HuH-7 (cell line): ENCODE results near the gene CUL4B.
"Not testable (repeated sequence)": the region's sequence is repeated elsewhere in the genome, so short reads cannot be mapped to it uniquely, and the experiment has no call there.

Source experiments
- DNase-seq: peaks from one replicate; pipeline ENCODE4 v3.0.0; 2011; ENCODE audit warnings: low spot score

CUL4B gene

DNA sequence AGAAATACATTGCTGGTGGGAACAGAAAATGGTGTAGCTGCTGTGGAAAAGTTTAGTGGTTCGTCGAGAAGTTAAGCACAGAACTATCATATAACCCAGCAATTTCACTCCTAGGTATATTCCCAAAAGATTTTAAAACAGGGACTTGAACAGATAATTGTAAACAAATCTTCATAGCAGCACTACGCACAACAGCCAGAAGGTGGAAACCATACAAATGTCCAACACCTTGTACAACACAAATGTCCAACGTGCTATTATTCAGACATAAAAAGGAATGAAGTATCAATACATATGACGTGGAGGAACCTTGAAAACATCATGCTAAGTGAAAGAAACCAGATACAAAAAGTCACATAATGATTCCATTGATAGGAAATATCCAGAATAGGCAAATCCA is 37.9 kb downstream of the CUL4B start:
- no peak for DNase-seq

- no peak for DNase-seq
These were observed 42.8 kb downstream of the CUL4B start for GRCh38 chrX:120517936-120518335.

- DNase-seq, result peak; percentile 34
These were observed 46.5 kb downstream of the CUL4B start for GRCh38 chrX:120514236-120514635.

- DNase-seq, result no peak
These were observed 48.1 kb downstream of the CUL4B start for GRCh38 chrX:120512627-120513026.

GRCh38 chrX:120512222-120512621 is 48.5 kb downstream of the CUL4B start:
- no peak for DNase-seq

- no peak for DNase-seq
These were observed 56.2 kb downstream of the CUL4B start for GRCh38 chrX:120504569-120504968.

- no peak for DNase-seq
These were observed 61.3 kb downstream of the CUL4B start for GRCh38 chrX:120499301-120500072.

DNA sequence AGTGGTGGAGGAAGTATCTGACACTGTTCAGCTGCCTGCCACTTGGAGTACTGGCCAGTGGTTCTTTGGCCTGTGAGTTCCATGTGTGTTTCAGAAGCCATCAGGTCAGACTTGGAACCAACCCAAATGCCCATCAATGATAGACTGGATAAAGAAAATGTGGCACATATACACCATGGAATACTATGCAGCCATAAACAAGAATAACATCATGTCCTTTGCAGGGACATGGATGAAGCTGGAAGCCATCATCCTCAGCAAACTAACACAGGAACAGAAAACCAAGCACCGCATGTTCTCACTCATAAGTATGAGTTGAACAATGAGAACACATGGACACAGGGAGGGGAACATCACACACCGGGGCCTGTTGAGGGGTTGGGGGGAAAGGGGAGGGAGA is 70.6 kb downstream of the CUL4B start:
- DNase-seq, result not testable (repeated sequence)

DNA sequence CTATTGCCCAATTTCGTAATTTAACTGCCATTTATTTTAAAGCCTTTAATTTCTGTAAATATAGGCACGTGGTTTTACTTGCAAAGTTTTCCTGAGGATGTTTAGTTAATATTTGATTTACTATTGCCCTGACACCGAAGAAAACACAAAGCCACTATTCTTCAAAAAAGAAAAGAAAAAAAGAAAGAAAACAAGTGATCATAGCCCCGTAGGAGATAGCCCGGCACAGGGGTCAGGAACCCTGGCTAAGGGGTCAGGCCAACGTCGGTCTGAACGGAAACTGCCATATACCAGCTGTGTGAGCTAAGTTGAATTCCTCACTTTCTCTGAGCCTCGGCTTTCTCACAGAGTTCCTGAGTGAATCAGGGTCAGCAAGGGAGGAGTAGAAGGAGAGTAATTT is 74.0 kb downstream of the CUL4B start:
- peak; percentile 38 for DNase-seq

GRCh38 chrX:120485638-120486520 is 74.9 kb downstream of the CUL4B start:
- DNase-seq, result peak; percentile 33

GRCh38 chrX:120485315-120485637 is 75.5 kb downstream of the CUL4B start:
- no peak for DNase-seq

DNA sequence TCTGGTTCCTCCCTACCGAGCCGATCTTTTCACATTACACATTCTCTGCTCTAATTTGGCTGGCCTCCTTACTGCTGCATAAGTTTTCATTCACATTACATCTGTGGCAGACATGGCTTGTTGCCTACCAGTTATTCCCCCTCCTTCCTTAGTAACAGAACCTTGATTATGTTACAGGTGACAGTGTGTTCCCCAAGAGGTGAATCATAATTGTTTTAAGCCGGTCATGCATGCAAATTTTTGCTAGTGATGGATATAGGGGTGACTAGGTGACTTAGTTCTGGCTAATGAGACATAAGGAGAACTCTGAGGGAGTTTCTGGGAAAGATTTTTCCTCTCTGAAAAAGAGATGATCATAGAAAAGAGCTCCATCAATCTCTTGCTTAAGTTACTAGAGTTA is 83.3 kb downstream of the CUL4B start:
- DNase-seq, result no peak

- no peak for DNase-seq
These were observed 84.0 kb downstream of the CUL4B start for GRCh38 chrX:120476714-120477113.

DNA sequence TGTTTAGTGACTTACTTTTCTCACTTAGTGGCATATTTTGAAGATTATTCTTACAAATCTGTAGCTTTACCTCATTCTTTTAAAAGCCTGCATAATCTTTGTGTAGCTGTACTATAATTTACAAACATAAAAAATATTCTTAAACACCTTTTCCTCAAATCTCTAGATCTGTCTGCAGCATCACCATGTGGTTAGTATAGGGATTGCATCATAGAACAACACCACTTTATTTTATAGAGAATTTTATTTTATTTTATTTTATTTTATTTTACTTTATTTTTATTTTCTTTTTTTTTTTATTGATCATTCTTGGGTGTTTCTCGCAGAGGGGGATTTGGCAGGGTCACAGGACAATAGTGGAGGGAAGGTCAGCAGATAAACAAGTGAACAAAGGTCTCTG is 85.3 kb downstream of the CUL4B start:
- DNase-seq, result not testable (repeated sequence)
